A549 (cell line): ENCODE measurements around the gene SLC2A6. TPM values are rescaled to one million over a fixed set of nuclear protein-coding genes. Genes with fewer than 3 reads are reported as not detected.

Experiments used
- ATAC-seq, 2 experiments: fragments of 200-7000 bp in 1 of 2; fragments of >200 bp in 1 of 2; cut with Nextera tagmentation in 1 of 2; cut with Tn5 transposase in 1 of 2; 3 replicates each; pipeline versions ENCODE4 v1.8.0 to v1.9.1; 2018 to 2020; ENCODE audit warnings: mild to moderate bottlenecking in 1 of 2, moderate library complexity in 1 of 2
- CTCF ChIA-PET: fragments of 300-600 bp; sonication (Branson Sonifier 250); formaldehyde crosslinking; extraction: SDS; loops from one replicate; lab custom pipeline; 2021; ENCODE audit warnings: antibody characterized with exemption, inconsistent platforms; lab: Yijun Ruan, JAX
- POLR2A ChIA-PET: fragments of 350-600 bp; formaldehyde crosslinking; extraction: SDS; loops from one replicate; lab custom pipeline; 2021; ENCODE audit warnings: antibody characterized with exemption, inconsistent platforms; lab: Yijun Ruan, JAX
- DNase-seq, 2 experiments: peaks; one replicate each; pipeline versions ENCODE4 v3.0.0 to v3.0.0-alpha.2; 2011 to 2016; ENCODE audit warnings: low read depth in 1 of 2, low spot score in 1 of 2
- FAIRE-seq: peaks from 2 replicates; lab custom pipeline; 2011; peaks lifted over from hg19 to GRCh38; lab: Jason Lieb, UNC
- H3K27ac ChIP-seq, 2 experiments: fragments of >200 bp; sonication (Bioruptor Twin); formaldehyde crosslinking; 3 replicates each; pipeline ENCODE4 v1.5.1; 2016 to 2017
- H3K4me1 ChIP-seq: fragments of >200 bp; sonication (Bioruptor Twin); formaldehyde crosslinking; 3 replicates; pipeline ENCODE4 v1.6.1; 2016
- H3K4me2 ChIP-seq: fragments of >200 bp; sonication (Bioruptor Twin); formaldehyde crosslinking; 3 replicates; pipeline ENCODE4 v1.6.1; 2016
- H3K4me3 ChIP-seq: fragments of >200 bp; sonication (Bioruptor Twin); formaldehyde crosslinking; 3 replicates; pipeline ENCODE4 v1.5.1; 2016
- H3K9me3 ChIP-seq: fragments of >200 bp; sonication (Bioruptor Twin); formaldehyde crosslinking; 3 replicates; pipeline ENCODE4 v1.6.1; 2016
- BHLHE40 ChIP-seq: IDR thresholded peaks from 2 replicates; pipeline ENCODE4 v1.6.1; 2012; ENCODE audit warnings: low read depth, low read length, inconsistent platforms
- CBX8 ChIP-seq: fragments of 200-600 bp; sonication (generic); IDR thresholded peaks from 2 replicates; pipeline ENCODE4 v1.6.1; 2016
- EHF ChIP-seq: fragments of 250-450 bp; sonication (Bioruptor Pico); IDR thresholded peaks from 2 replicates; pipeline ENCODE4 v1.5.0; 2020; ENCODE audit warnings: mild to moderate bottlenecking
- FOSB ChIP-seq: fragments of 250-450 bp; sonication (Bioruptor Pico); IDR thresholded peaks from 2 replicates; pipeline ENCODE4 v1.5.0; 2020; ENCODE audit warnings: mild to moderate bottlenecking, moderate library complexity
- FOSL2 ChIP-seq, 2 experiments: fragments of 450-650 bp in 1 of 2; fragments of >200 bp in 1 of 2; sonication (Bioruptor Twin) in 1 of 2; formaldehyde crosslinking; IDR thresholded peaks; 2 replicates each; pipeline versions ENCODE4 v1.5.0 to v1.6.1; 2016 to 2020; ENCODE audit warnings: mild to moderate bottlenecking in 1 of 2, moderate library complexity in 1 of 2
- HEYL ChIP-seq: fragments of 250-450 bp; sonication (Bioruptor Pico); IDR thresholded peaks from 2 replicates; pipeline ENCODE4 v1.8.0; 2021; ENCODE audit warnings: mild to moderate bottlenecking, moderate library complexity
- HOXB13 ChIP-seq: fragments of 250-450 bp; sonication (Bioruptor Pico); IDR thresholded peaks from 2 replicates; pipeline ENCODE4 v1.5.0; 2020; ENCODE audit warnings: low read depth, mild to moderate bottlenecking, moderate library complexity
- HOXB5 ChIP-seq: fragments of 250-450 bp; sonication (Bioruptor Pico); IDR thresholded peaks from 2 replicates; pipeline ENCODE4 v1.5.0; 2020; ENCODE audit warnings: mild to moderate bottlenecking, moderate library complexity
- JUNB ChIP-seq: fragments of >200 bp; sonication (Bioruptor Twin); formaldehyde crosslinking; IDR thresholded peaks from 2 replicates; pipeline ENCODE4 v1.6.1; 2016
- KDM1A ChIP-seq: fragments of 200-600 bp; sonication (generic); IDR thresholded peaks from 2 replicates; pipeline ENCODE4 v1.6.1; 2016; ENCODE audit warnings: low read depth, mild to moderate bottlenecking
- KDM5A ChIP-seq: fragments of 200-600 bp; sonication (generic); IDR thresholded peaks from 2 replicates; pipeline ENCODE4 v1.6.1; 2016; ENCODE audit warnings: antibody characterized with exemption, mild to moderate bottlenecking
- NFE2L2 ChIP-seq: fragments of 150-350 bp; conservative IDR thresholded peaks from 2 replicates; pipeline ENCODE4 v1.6.1; 2014; ENCODE audit warnings: low read length
- PHF8 ChIP-seq: fragments of 200-600 bp; sonication (generic); IDR thresholded peaks from 2 replicates; pipeline ENCODE4 v1.6.1; 2016; ENCODE audit warnings: low read depth, mild to moderate bottlenecking, antibody characterized with exemption, moderate library complexity, borderline replicate concordance
- POLR2A ChIP-seq: IDR thresholded peaks from 2 replicates; pipeline ENCODE4 v1.6.1; 2012; ENCODE audit warnings: mild to moderate bottlenecking, low read length
- RARB ChIP-seq: fragments of 250-450 bp; sonication (Bioruptor Pico); IDR thresholded peaks from 2 replicates; pipeline ENCODE4 v1.8.0; 2021; ENCODE audit warnings: mild to moderate bottlenecking, moderate library complexity
- TFCP2L1 ChIP-seq: fragments of 250-450 bp; sonication (Bioruptor Pico); IDR thresholded peaks from 2 replicates; pipeline ENCODE4 v1.5.0; 2021; ENCODE audit warnings: mild to moderate bottlenecking
- ZC3H11A ChIP-seq: fragments of 450-650 bp; IDR thresholded peaks from 2 replicates; pipeline ENCODE4 v1.6.1; 2014; ENCODE audit warnings: antibody characterized with exemption, mild to moderate bottlenecking
- ZNF302 ChIP-seq: fragments of 250-450 bp; sonication (Bioruptor Pico); IDR thresholded peaks from 2 replicates; pipeline ENCODE4 v1.9.0; 2021; ENCODE audit warnings: inconsistent platforms, mild to moderate bottlenecking, moderate library complexity
- WGBS: methylation state at CpG from one replicate; pipeline ENCODE4 v1.1.6; 2017; ENCODE audit errors: missing lambda C conversion rate; 5-methylcytosine and 5-hydroxymethylcytosine counted together
- polyA plus RNA-seq, 4 experiments: library from polyadenylated mRNA; depleted of rRNA in 3 of 4; stranded (reverse); fragments of >200 nt; fragmentation: RNase III in 1 of 4; extraction: RNeasy Plus Mini Kit Qiagen cat#74134 plus additional on column Dnase treatment in 1 of 4; gene quantifications; 2 replicates in 3 of 4; 3 replicates in 1 of 4; pipeline ENCODE4 v1.2.3, GENCODE V29; 2011 to 2017
- TF ChIP-seq, protein P1 (sequence below): fragments of 250-450 bp; sonication (Bioruptor Pico); IDR thresholded peaks from 2 replicates; pipeline ENCODE4 v1.5.0; 2020; ENCODE audit warnings: low read depth, mild to moderate bottlenecking, moderate library complexity
- TF ChIP-seq, protein P2 (sequence below): fragments of 150-350 bp; IDR thresholded peaks from 2 replicates; pipeline ENCODE4 v1.6.1; 2014; ENCODE audit warnings: low read depth, mild to moderate bottlenecking, low read length
- TF ChIP-seq, protein P3 (sequence below): IDR thresholded peaks from 2 replicates; pipeline ENCODE4 v1.6.1; 2012
- TF ChIP-seq, protein P4 (sequence below): fragments of 250-450 bp; sonication (Bioruptor Pico); IDR thresholded peaks from 2 replicates; pipeline ENCODE4 v1.5.0; 2021; ENCODE audit warnings: mild to moderate bottlenecking, moderate library complexity, borderline replicate concordance
- TF ChIP-seq, protein P5 (sequence below): fragments of >200 bp; sonication (Bioruptor Twin); formaldehyde crosslinking; IDR thresholded peaks from 3 replicates; pipeline ENCODE4 v1.5.1; 2016
- TF ChIP-seq, protein P6 (sequence below): fragments of 200-600 bp; sonication (generic); IDR thresholded peaks from 2 replicates; pipeline ENCODE4 v1.6.1; 2016; ENCODE audit warnings: antibody characterized with exemption, mild to moderate bottlenecking, moderate library complexity

SLC2A6 gene
- polyA plus RNA-seq, 2 of the 4 experiments (the other 2 are of a cell fraction): 3.7 to 20.5 TPM

DNA sequence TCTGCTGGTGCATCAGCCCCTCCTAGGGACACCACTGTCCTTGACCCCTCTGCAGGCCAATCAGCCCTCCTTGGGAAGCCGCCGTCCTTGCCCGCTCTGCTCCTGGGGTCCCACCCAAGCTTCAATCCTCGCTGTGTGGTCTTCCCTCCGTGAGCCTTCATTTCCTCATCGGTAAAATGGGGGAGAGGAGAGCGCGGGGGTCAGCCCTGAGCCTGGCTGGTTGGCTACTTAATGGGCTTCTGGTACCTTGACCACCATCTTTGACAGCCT is 12.7 kb upstream of the SLC2A6 start:
- WGBS: 95% methylated on average over 8 of the region's 8 CpGs
- ChIA-PET POLR2A (no interaction called here), CTCF (interaction anchor here (1.0 to 1.1 kb wide), 3 partner anchors 9 to 252 kb away, joined by 3 to 5 read pairs (median 5); no protein-coding TSS in a partner anchor)
- H3K4me1 ChIP-seq: no peaks in the 10 kb centered on the region
- H3K9me3 ChIP-seq: no peaks in the 10 kb centered on the region
- no peak for TF ChIP-seq KDM1A
- no peak for TF ChIP-seq ZC3H11A
- no peak for TF ChIP-seq KDM5A
- TF ChIP-seq CBX8: no peak
- TF ChIP-seq HOXB13: no peak
- no peak for TF ChIP-seq JUNB
- TF ChIP-seq, protein P1, sequence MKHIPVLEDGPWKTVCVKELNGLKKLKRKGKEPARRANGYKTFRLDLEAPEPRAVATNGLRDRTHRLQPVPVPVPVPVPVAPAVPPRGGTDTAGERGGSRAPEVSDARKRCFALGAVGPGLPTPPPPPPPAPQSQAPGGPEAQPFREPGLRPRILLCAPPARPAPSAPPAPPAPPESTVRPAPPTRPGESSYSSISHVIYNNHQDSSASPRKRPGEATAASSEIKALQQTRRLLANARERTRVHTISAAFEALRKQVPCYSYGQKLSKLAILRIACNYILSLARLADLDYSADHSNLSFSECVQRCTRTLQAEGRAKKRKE (CRISPR knock-in tag): no peak
- TF ChIP-seq HOXB5: no peak
- TF ChIP-seq BHLHE40: no peak
- DNase-seq (no peak), FAIRE-seq (no peak), ATAC-seq (no peak)
- no peak overlapping the region for H3K4me3 ChIP-seq
- H3K27ac ChIP-seq: no peak overlapping the region
- no peak overlapping the region for H3K4me2 ChIP-seq

DNA sequence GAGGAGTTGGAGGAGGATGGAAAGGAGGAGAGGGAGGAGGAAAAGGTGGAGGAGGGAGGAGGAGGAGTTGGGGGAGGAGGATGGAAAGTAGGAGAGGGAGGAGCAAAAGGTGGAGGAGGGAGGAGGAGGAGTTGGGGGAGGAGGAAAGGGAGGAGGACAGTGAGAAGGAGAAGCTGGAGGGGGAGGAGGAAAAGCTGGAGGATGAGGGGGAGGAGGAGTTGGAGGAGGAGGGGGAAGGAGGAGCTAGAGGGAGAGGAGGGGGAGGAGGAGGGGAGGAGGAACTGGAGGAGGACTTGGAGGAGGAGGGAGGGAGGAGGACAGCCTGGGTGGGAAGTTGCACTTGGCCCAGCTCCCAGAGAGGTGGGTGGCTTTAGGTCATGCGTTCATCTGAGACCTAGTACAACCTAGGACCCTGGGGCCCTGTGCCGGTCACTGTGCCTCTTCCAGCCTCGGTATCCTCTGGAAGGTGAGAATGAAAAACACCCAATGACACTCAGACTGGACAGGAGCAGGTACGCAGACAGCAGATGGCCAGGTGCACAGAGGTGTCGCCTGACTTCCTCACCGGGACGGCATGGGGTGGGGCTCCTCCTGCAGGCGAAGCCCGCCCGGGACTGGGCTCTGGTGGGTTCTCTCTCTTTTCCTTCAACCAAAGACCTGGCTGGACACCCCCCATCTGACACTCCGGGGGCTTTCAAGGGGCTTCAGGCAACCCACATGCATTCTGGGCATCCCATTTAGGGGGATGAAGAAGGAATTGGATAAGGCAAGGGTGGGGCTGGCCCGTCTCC is 12.2 kb upstream of the SLC2A6 start:
- Histone ChIP-seq H3K27ac (no peak overlapping the region), H3K4me3 (no peak overlapping the region), H3K9me3 (no peaks in the 10 kb centered on the region), H3K4me2 (no peak overlapping the region), H3K4me1 (0 out of 3 replicates have a peak, but pooled peaks cover 1% of the 10 kb centered on the region)
- DNase-seq (no peak), ATAC-seq (no peak), FAIRE-seq (no peak)
- POLR2A ChIA-PET: no interaction called here
- WGBS: 83% methylated on average over 11 of the region's 12 CpGs
- CTCF ChIA-PET: interaction anchor here (0.6 to 1.5 kb wide), 8 partner anchors 10 to 347 kb away, joined by 3 to 5 read pairs (median 3); no protein-coding TSS in a partner anchor
- no peak for TF ChIP-seq FOSB (CRISPR knock-in tag)
- TF ChIP-seq, protein P2, sequence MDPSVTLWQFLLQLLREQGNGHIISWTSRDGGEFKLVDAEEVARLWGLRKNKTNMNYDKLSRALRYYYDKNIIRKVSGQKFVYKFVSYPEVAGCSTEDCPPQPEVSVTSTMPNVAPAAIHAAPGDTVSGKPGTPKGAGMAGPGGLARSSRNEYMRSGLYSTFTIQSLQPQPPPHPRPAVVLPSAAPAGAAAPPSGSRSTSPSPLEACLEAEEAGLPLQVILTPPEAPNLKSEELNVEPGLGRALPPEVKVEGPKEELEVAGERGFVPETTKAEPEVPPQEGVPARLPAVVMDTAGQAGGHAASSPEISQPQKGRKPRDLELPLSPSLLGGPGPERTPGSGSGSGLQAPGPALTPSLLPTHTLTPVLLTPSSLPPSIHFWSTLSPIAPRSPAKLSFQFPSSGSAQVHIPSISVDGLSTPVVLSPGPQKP: no peak
- TF ChIP-seq POLR2A: no peak
- no peak for TF ChIP-seq PHF8
- TF ChIP-seq, protein P3, sequence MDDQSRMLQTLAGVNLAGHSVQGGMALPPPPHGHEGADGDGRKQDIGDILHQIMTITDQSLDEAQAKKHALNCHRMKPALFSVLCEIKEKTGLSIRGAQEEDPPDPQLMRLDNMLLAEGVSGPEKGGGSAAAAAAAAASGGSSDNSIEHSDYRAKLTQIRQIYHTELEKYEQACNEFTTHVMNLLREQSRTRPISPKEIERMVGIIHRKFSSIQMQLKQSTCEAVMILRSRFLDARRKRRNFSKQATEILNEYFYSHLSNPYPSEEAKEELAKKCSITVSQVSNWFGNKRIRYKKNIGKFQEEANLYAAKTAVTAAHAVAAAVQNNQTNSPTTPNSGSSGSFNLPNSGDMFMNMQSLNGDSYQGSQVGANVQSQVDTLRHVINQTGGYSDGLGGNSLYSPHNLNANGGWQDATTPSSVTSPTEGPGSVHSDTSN: no peak
- TF ChIP-seq EHF (CRISPR knock-in tag): no peak
- TF ChIP-seq, protein P4, sequence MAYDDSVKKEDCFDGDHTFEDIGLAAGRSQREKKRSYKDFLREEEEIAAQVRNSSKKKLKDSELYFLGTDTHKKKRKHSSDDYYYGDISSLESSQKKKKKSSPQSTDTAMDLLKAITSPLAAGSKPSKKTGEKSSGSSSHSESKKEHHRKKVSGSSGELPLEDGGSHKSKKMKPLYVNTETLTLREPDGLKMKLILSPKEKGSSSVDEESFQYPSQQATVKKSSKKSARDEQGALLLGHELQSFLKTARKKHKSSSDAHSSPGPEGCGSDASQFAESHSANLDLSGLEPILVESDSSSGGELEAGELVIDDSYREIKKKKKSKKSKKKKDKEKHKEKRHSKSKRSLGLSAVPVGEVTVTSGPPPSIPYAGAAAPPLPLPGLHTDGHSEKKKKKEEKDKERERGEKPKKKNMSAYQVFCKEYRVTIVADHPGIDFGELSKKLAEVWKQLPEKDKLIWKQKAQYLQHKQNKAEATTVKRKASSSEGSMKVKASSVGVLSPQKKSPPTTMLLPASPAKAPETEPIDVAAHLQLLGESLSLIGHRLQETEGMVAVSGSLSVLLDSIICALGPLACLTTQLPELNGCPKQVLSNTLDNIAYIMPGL (CRISPR knock-in tag): no peak
- TF ChIP-seq RARB (CRISPR knock-in tag): no peak
- TF ChIP-seq, protein P5, sequence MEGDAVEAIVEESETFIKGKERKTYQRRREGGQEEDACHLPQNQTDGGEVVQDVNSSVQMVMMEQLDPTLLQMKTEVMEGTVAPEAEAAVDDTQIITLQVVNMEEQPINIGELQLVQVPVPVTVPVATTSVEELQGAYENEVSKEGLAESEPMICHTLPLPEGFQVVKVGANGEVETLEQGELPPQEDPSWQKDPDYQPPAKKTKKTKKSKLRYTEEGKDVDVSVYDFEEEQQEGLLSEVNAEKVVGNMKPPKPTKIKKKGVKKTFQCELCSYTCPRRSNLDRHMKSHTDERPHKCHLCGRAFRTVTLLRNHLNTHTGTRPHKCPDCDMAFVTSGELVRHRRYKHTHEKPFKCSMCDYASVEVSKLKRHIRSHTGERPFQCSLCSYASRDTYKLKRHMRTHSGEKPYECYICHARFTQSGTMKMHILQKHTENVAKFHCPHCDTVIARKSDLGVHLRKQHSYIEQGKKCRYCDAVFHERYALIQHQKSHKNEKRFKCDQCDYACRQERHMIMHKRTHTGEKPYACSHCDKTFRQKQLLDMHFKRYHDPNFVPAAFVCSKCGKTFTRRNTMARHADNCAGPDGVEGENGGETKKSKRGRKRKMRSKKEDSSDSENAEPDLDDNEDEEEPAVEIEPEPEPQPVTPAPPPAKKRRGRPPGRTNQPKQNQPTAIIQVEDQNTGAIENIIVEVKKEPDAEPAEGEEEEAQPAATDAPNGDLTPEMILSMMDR: no peak
- TF ChIP-seq, protein P6, sequence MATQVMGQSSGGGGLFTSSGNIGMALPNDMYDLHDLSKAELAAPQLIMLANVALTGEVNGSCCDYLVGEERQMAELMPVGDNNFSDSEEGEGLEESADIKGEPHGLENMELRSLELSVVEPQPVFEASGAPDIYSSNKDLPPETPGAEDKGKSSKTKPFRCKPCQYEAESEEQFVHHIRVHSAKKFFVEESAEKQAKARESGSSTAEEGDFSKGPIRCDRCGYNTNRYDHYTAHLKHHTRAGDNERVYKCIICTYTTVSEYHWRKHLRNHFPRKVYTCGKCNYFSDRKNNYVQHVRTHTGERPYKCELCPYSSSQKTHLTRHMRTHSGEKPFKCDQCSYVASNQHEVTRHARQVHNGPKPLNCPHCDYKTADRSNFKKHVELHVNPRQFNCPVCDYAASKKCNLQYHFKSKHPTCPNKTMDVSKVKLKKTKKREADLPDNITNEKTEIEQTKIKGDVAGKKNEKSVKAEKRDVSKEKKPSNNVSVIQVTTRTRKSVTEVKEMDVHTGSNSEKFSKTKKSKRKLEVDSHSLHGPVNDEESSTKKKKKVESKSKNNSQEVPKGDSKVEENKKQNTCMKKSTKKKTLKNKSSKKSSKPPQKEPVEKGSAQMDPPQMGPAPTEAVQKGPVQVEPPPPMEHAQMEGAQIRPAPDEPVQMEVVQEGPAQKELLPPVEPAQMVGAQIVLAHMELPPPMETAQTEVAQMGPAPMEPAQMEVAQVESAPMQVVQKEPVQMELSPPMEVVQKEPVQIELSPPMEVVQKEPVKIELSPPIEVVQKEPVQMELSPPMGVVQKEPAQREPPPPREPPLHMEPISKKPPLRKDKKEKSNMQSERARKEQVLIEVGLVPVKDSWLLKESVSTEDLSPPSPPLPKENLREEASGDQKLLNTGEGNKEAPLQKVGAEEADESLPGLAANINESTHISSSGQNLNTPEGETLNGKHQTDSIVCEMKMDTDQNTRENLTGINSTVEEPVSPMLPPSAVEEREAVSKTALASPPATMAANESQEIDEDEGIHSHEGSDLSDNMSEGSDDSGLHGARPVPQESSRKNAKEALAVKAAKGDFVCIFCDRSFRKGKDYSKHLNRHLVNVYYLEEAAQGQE: no peak
- no peak for TF ChIP-seq HOXB13
- TF ChIP-seq HEYL (CRISPR knock-in tag): no peak
- TF ChIP-seq FOSL2 (IDR thresholded peaks at IDR 0.05): no peak
- no peak for TF ChIP-seq FOSL2 (CRISPR knock-in tag; IDR thresholded peaks at IDR 0.05)
- TF ChIP-seq ZNF302 (CRISPR knock-in tag): no peak
- TF ChIP-seq NFE2L2: no peak
- no peak for TF ChIP-seq TFCP2L1 (CRISPR knock-in tag)
